WTC11 (cell line): ENCODE measurements around the gene MX2.

Source experiments
- ATF2 ChIP-seq: sonication (generic); formaldehyde crosslinking; IDR thresholded peaks from 2 replicates; pipeline ENCODE4 v1.8.1; 2022; ENCODE audit warnings: low read depth, missing genetic modification reagents, borderline replicate concordance
- CTCF ChIP-seq: fragments of 200-600 bp; IDR thresholded peaks from 2 replicates; pipeline ENCODE4 v1.8.0; 2022; ENCODE audit warnings: antibody characterized with exemption
- ESRRA ChIP-seq: sonication (generic); formaldehyde crosslinking; IDR thresholded peaks from 2 replicates; pipeline ENCODE4 v1.8.1; 2022; ENCODE audit warnings: mild to moderate bottlenecking, missing genetic modification reagents, borderline replicate concordance
- KAT7 ChIP-seq: sonication (generic); formaldehyde crosslinking; IDR thresholded peaks from 2 replicates; pipeline ENCODE4 v1.8.1; 2023; ENCODE audit warnings: missing genetic modification reagents, mild to moderate bottlenecking, borderline replicate concordance
- MAX ChIP-seq: sonication (generic); formaldehyde crosslinking; IDR thresholded peaks from 2 replicates; pipeline ENCODE4 v1.8.0; 2022; ENCODE audit warnings: mild to moderate bottlenecking, missing genetic modification reagents
- NFYB ChIP-seq: sonication (generic); formaldehyde crosslinking; conservative IDR thresholded peaks from 2 replicates; pipeline ENCODE4 v1.8.0; 2022; ENCODE audit warnings: low read depth, missing genetic modification reagents
- SP1 ChIP-seq: sonication (generic); formaldehyde crosslinking; conservative IDR thresholded peaks from 2 replicates; pipeline ENCODE4 v1.8.1; 2022; ENCODE audit warnings: missing genetic modification reagents
- USF1 ChIP-seq: sonication (generic); formaldehyde crosslinking; IDR thresholded peaks from 2 replicates; pipeline ENCODE4 v1.8.0; 2022; ENCODE audit warnings: mild to moderate bottlenecking, missing genetic modification reagents
- TF ChIP-seq, protein P1 (sequence below): fragments of 250-450 bp; sonication (Bioruptor Pico); IDR thresholded peaks from 2 replicates; pipeline ENCODE4 v1.8.0; 2021; ENCODE audit warnings: mild to moderate bottlenecking

DNA sequence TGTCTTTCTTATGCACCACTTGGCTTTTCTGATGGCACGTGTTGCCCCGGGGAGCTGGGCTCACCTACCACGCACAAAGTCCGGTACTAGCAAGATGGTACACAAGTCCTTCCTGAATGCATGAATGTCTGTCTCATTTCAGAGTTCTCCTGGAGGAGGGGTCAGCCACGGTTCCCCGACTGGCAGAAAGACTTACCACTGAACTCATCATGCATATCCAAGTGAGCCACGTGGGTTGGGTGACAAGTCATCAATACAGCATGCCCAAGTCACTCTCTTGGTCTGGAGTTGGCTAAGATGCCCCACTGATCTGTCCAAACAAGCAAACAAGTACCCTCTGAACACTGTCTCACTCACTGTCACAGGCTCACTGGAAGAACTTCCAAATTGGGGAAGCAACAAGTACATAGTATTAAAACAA, 35.7 kb downstream of the MX2 start:
- no peak for TF ChIP-seq CTCF
- TF ChIP-seq ESRRA (CRISPR knock-in tag), result no peak
- TF ChIP-seq NFYB (CRISPR knock-in tag), result no peak
- no peak for TF ChIP-seq KAT7 (CRISPR knock-in tag)
- no peak for TF ChIP-seq USF1 (CRISPR knock-in tag)
- TF ChIP-seq SP1 (CRISPR knock-in tag), result no peak
- TF ChIP-seq ATF2 (CRISPR knock-in tag), result no peak
- TF ChIP-seq, protein P1, sequence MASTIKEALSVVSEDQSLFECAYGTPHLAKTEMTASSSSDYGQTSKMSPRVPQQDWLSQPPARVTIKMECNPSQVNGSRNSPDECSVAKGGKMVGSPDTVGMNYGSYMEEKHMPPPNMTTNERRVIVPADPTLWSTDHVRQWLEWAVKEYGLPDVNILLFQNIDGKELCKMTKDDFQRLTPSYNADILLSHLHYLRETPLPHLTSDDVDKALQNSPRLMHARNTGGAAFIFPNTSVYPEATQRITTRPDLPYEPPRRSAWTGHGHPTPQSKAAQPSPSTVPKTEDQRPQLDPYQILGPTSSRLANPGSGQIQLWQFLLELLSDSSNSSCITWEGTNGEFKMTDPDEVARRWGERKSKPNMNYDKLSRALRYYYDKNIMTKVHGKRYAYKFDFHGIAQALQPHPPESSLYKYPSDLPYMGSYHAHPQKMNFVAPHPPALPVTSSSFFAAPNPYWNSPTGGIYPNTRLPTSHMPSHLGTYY (CRISPR knock-in tag), result no peak
- TF ChIP-seq MAX (CRISPR knock-in tag), result no peak
